ENCODE results near the gene DOCK4. TPM values are rescaled to one million over a fixed set of nuclear protein-coding genes. Genes with fewer than 3 reads are reported as not detected.

Gene DOCK4
- total and polyA plus RNA-seq, 10 of the 15 experiments (the other 5 are each of a cell fraction or from before 2014, with no cell fraction given), result 0.03 to 0.73 (median 0.38) TPM

DNA sequence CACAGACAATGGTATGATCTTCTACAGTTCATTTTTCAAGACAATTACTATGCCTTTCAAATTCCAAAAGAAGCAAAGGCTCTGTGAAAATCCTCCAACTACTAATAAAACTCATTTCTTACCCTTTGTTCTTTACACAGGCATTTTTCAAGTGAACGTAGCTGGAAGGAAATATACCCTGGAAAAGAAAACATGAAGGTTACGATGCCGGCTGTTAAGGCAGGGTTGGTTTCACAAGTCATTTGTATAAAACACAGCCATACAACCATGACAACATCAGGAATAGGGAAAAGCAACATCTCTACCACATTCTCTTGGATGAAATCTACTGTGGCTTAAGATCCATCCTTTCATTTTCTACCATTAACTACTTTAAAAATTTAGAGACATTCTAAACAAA lies 207.9 kb downstream of the DOCK4 start (continued):
- no peak for TF ChIP-seq SMARCA5 (IDR thresholded peaks at IDR 0.05)
- no peak for TF ChIP-seq ATF7 (IDR thresholded peaks at IDR 0.05; ENCODE audit: low read depth)

DNA sequence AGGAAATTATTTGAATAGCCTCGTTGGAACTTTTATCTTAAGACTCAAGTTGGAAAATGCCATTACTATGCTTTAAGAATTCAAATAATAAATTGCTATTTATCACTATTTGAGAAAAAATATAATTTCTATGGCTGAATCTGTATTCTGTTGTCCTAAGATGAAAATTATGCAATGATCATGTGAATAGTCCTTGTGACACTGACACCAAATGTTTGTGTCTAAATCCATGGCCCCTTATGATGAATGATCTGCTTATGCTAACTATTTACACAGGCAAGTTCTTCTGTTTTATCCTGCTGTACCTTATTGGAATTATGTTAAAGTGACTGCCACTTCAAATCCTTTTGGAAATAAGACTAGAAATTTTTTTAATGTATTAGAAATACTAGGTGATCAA lies 208.7 kb downstream of the DOCK4 start:
- ATAC-seq, result no peak
- in situ Hi-C loops (cut with MboI), result no loop called here
- RAD21 ChIA-PET (ENCODE audit: unreplicated experiment), result no interaction called here
- no peaks in the 10 kb centered on the region for H3K27me3 ChIP-seq (replicated peaks in 1 of 2; ENCODE audit: control insufficient read depth in 2 of 2, insufficient read depth in 2 of 2, low read length in 1 of 2)
- no TSS peak for BruUV-seq (replicated peaks)
- no peaks in the 10 kb centered on the region for H4K20me1 ChIP-seq (ENCODE audit: control insufficient read depth, insufficient read depth)
- no peaks in the 10 kb centered on the region for H3K9me3 ChIP-seq (replicated peaks; ENCODE audit: control insufficient read depth, insufficient read depth, low read length)
- H3K9ac ChIP-seq (ENCODE audit: control insufficient read depth, insufficient read depth, low read length), result no peak overlapping the region
- H3K4me1 ChIP-seq (ENCODE audit: control insufficient read depth, insufficient read depth, low read length), result no peaks in the 10 kb centered on the region
- FAIRE-seq, result no peak
- POLR2A ChIA-PET, result no interaction called here
- no peaks in the 10 kb centered on the region for H3K36me3 ChIP-seq (ENCODE audit: control insufficient read depth in 2 of 2, insufficient read depth in 2 of 2, low read length in 1 of 2)
- no peak overlapping the region for H3K4me2 ChIP-seq (ENCODE audit: control insufficient read depth, insufficient read depth)
- TF ChIP-seq HDGF (IDR thresholded peaks at IDR 0.05), result no peak
- H3K4me3 ChIP-seq, result no peak overlapping the region
- 90% methylated on average over 1 of the region's 1 CpG for WGBS (ENCODE audit: insufficient coverage, insufficient replicate concordance, low lambda C conversion rate, missing lambda C conversion rate)
- H3K27ac ChIP-seq (ENCODE audit: control insufficient read depth, insufficient read depth), result no peak overlapping the region
- no peak for DNase-seq (ENCODE audit: low read depth, low spot score)
- no peaks in the 10 kb centered on the region for H3K79me2 ChIP-seq (ENCODE audit: control insufficient read depth, insufficient read depth, low read length)
- no peak overlapping the region for H2AFZ ChIP-seq (ENCODE audit: control insufficient read depth, low read depth, low read length)
- SMC1A ChIA-PET (ENCODE audit: uncharacterized antibody, unreplicated experiment), result no interaction called here
- intact Hi-C loops (cut with micrococcal nuclease; ENCODE audit: unreplicated experiment), result no loop called here
- CTCF ChIA-PET, result no interaction called here

DNA sequence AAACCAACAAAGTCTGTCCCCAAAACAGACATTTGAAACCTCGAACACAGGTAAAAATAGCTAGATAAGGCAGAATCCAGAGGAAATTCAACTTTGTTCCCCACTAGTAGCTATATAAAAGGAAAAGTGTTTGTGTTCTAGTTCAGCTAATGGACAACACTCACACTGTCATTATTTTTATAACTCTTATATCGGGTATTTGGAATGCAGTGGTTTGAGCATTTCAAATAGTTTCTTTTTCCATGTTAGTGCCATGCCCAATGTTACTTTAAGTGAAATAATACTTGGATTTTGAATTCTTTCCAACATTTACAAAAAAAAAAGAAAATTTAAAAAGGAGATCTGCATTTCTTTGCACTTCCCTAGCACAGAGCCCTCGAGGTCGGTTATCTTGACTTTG lies 213.6 kb downstream of the DOCK4 start:
- no peak for TF ChIP-seq CEBPB (IDR thresholded peaks at IDR 0.05; ENCODE audit: borderline replicate concordance in 1 of 2, low read depth in 2 of 2, low read length in 2 of 2)
- no peak for TF ChIP-seq SIN3A (IDR thresholded peaks at IDR 0.05; ENCODE audit: low read depth, low read length)
- no peak for TF ChIP-seq BRCA1 (IDR thresholded peaks at IDR 0.05; ENCODE audit: low read depth, low read length)
- no peak for TF ChIP-seq FOS (IDR thresholded peaks at IDR 0.05; ENCODE audit: borderline replicate concordance, extremely low read depth, insufficient read length)
- no peak for TF ChIP-seq NR2C2 (IDR thresholded peaks at IDR 0.05; ENCODE audit: borderline replicate concordance, control insufficient read depth, insufficient read length, low read depth)
- TF ChIP-seq, protein P1, sequence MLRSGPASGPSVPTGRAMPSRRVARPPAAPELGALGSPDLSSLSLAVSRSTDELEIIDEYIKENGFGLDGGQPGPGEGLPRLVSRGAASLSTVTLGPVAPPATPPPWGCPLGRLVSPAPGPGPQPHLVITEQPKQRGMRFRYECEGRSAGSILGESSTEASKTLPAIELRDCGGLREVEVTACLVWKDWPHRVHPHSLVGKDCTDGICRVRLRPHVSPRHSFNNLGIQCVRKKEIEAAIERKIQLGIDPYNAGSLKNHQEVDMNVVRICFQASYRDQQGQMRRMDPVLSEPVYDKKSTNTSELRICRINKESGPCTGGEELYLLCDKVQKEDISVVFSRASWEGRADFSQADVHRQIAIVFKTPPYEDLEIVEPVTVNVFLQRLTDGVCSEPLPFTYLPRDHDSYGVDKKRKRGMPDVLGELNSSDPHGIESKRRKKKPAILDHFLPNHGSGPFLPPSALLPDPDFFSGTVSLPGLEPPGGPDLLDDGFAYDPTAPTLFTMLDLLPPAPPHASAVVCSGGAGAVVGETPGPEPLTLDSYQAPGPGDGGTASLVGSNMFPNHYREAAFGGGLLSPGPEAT (IDR thresholded peaks at IDR 0.05; ENCODE audit: low read depth), result no peak
- no peak for TF ChIP-seq KLF5 (IDR thresholded peaks at IDR 0.05; ENCODE audit: partially characterized antibody)
- H3K4me2 ChIP-seq (ENCODE audit: control insufficient read depth, insufficient read depth), result no peak overlapping the region
- no peak for DNase-seq (ENCODE audit: low read depth, low spot score)
- ATAC-seq, result no peak
- WGBS (ENCODE audit: insufficient coverage, insufficient replicate concordance, low lambda C conversion rate, missing lambda C conversion rate), result 85% methylated on average over 4 of the region's 4 CpGs
- FAIRE-seq, result no peak
- no peak overlapping the region for H3K27ac ChIP-seq (ENCODE audit: control insufficient read depth, insufficient read depth)
- H3K27me3 ChIP-seq (replicated peaks in 1 of 2; ENCODE audit: control insufficient read depth in 2 of 2, insufficient read depth in 2 of 2, low read length in 1 of 2), result no peaks in the 10 kb centered on the region
- H3K79me2 ChIP-seq (ENCODE audit: control insufficient read depth, insufficient read depth, low read length), result no peaks in the 10 kb centered on the region
- no TSS peak for BruUV-seq (replicated peaks)
- H3K9ac ChIP-seq (ENCODE audit: control insufficient read depth, insufficient read depth, low read length), result no peak overlapping the region
- no peaks in the 10 kb centered on the region for H4K20me1 ChIP-seq (ENCODE audit: control insufficient read depth, insufficient read depth)
- intact Hi-C loops (cut with micrococcal nuclease; ENCODE audit: unreplicated experiment) (no loop called here), in situ Hi-C loops (cut with MboI) (no loop called here)
- ChIA-PET POLR2A (no interaction called here), CTCF (interaction anchor here (0.8 kb wide), 1 partner anchor 11 kb away, joined by 3 read pairs; no protein-coding TSS in a partner anchor), RAD21 (ENCODE audit: unreplicated experiment) (no interaction called here), SMC1A (ENCODE audit: uncharacterized antibody, unreplicated experiment) (interaction anchor here (0.6 to 1.0 kb wide), 2 partner anchors 12 to 85 kb away, joined by 3 to 4 read pairs; no protein-coding TSS in a partner anchor)
- H2AFZ ChIP-seq (ENCODE audit: control insufficient read depth, low read depth, low read length), result no peak overlapping the region
- no peaks in the 10 kb centered on the region for H3K36me3 ChIP-seq (ENCODE audit: control insufficient read depth in 2 of 2, insufficient read depth in 2 of 2, low read length in 1 of 2)
- H3K9me3 ChIP-seq (replicated peaks; ENCODE audit: control insufficient read depth, insufficient read depth, low read length), result no peaks in the 10 kb centered on the region
- H3K4me1 ChIP-seq (ENCODE audit: control insufficient read depth, insufficient read depth, low read length), result no peaks in the 10 kb centered on the region
- no peak overlapping the region for H3K4me3 ChIP-seq
